Stimulated activated naive B cell treated with anti-CD40 and anti-IgM and Interleukin-4, amounts not matched to agents 10 μg/mL and 1 μg/mL and 100 μg/mL, for 72 hours (primary cell): ENCODE data around the gene KRT39.

ENCODE experiments used
- ATAC-seq, 2 donors: fragments of 150-1000 bp; cut with Tn5 transposase; replicated peaks; 2 replicates each; pipeline ENCODE4 v1.10.0; 2021; ENCODE audit warnings: moderate library complexity in 1 of 2
- DNase-seq: peaks from one replicate; pipeline ENCODE4 v3.0.0; 2021
- H3K27ac Mint-ChIP-seq: one replicate; pipeline ENCODE4 v1.8.0; 2022; ENCODE audit warnings: mild to moderate bottlenecking, mixed read lengths
- H3K27me3 Mint-ChIP-seq, 2 donors: one replicate each; pipeline ENCODE4 v1.8.0; 2022; ENCODE audit warnings: mixed read lengths in 2 of 2
- H3K36me3 Mint-ChIP-seq, 2 donors: one replicate each; pipeline ENCODE4 v1.8.0; 2022; ENCODE audit warnings: mixed read lengths in 2 of 2, mild to moderate bottlenecking in 1 of 2
- H3K4me1 Mint-ChIP-seq, 2 donors: one replicate each; pipeline ENCODE4 v1.8.0; 2022; ENCODE audit warnings: mixed read lengths in 2 of 2, mild to moderate bottlenecking in 1 of 2
- H3K4me3 Mint-ChIP-seq, 2 donors: one replicate each; pipeline ENCODE4 v1.8.0; 2022; ENCODE audit warnings: mild to moderate bottlenecking in 2 of 2, mixed read lengths in 2 of 2, moderate library complexity in 1 of 2
- H3K9me3 Mint-ChIP-seq, 2 donors: one replicate each; pipeline ENCODE4 v1.8.0; 2022; ENCODE audit warnings: mixed read lengths in 2 of 2, mild to moderate bottlenecking in 1 of 2

Gene KRT39

GRCh38 chr17:40915199-40915661, 51.5 kb downstream of the KRT39 start:
- no peak for DNase-seq
- Mint-ChIP-seq H3K27me3 (peaks cover 6 to 22% of the 10 kb centered on the region in 2 donors), H3K9me3 (no peaks in the 10 kb centered on the region), H3K4me1 (peaks cover 14 to 16% of the 10 kb centered on the region in 2 donors), H3K27ac (no peak overlapping the region), H3K4me3 (no peak overlapping the region), H3K36me3 (no peaks in the 10 kb centered on the region)
- ATAC-seq = peak; percentile 68 to 76

GRCh38 chr17:40914075-40914855, 52.5 kb downstream of the KRT39 start:
- peaks cover 14 to 16% of the 10 kb centered on the region in 2 donors for H3K4me1 Mint-ChIP-seq
- DNase-seq (no peak), ATAC-seq (no peak)
- H3K27ac Mint-ChIP-seq = no peak overlapping the region
- H3K27me3 Mint-ChIP-seq = peaks cover 5 to 26% of the 10 kb centered on the region in 2 donors
- no peak overlapping the region for H3K4me3 Mint-ChIP-seq
- no peaks in the 10 kb centered on the region for H3K36me3 Mint-ChIP-seq
- H3K9me3 Mint-ChIP-seq = no peaks in the 10 kb centered on the region

- DNase-seq (no peak), ATAC-seq (no peak)
- H3K9me3 Mint-ChIP-seq = no peaks in the 10 kb centered on the region
- no peaks in the 10 kb centered on the region for H3K36me3 Mint-ChIP-seq
- H3K4me3 Mint-ChIP-seq = no peak overlapping the region
- H3K27me3 Mint-ChIP-seq = peaks cover 15 to 35% of the 10 kb centered on the region in 2 donors
- peaks cover 14 to 16% of the 10 kb centered on the region in 2 donors for H3K4me1 Mint-ChIP-seq
- no peak overlapping the region for H3K27ac Mint-ChIP-seq
Measured at GRCh38 chr17:40912486-40913210, 54.1 kb downstream of the KRT39 start.

GRCh38 chr17:40910441-40910841, 56.3 kb downstream of the KRT39 start:
- Mint-ChIP-seq H3K27ac (no peak overlapping the region), H3K27me3 (peaks cover 31 to 49% of the 10 kb centered on the region in 2 donors)

GRCh38 chr17:40909755-40910154, 57.0 kb downstream of the KRT39 start:
- DNase-seq = no peak
- Mint-ChIP-seq H3K36me3 (no peaks in the 10 kb centered on the region), H3K4me3 (no peak overlapping the region), H3K27me3 (peaks cover 36 to 55% of the 10 kb centered on the region in 2 donors), H3K9me3 (no peaks in the 10 kb centered on the region), H3K27ac (no peak overlapping the region), H3K4me1 (peaks cover 5% of the 10 kb centered on the region in 2 donors)
- no peak for ATAC-seq

More at GRCh38 chr17:40910441-40910841, 56.3 kb downstream of the KRT39 start:
- Mint-ChIP-seq H3K4me3 (no peak overlapping the region), H3K9me3 (no peaks in the 10 kb centered on the region), H3K36me3 (no peaks in the 10 kb centered on the region), H3K4me1 (peaks cover 7 to 10% of the 10 kb centered on the region in 2 donors)
- no peak for ATAC-seq
- DNase-seq = no peak

- H3K4me3 Mint-ChIP-seq = no peak overlapping the region
- DNase-seq = peak; percentile 45
- no peaks in the 10 kb centered on the region for H3K36me3 Mint-ChIP-seq
- no peak overlapping the region for H3K27ac Mint-ChIP-seq
- H3K27me3 Mint-ChIP-seq = peaks cover 40 to 59% of the 10 kb centered on the region in 2 donors
- H3K9me3 Mint-ChIP-seq = no peaks in the 10 kb centered on the region
- peaks cover 5% of the 10 kb centered on the region in 2 donors for H3K4me1 Mint-ChIP-seq
- peak; percentile 72 to 87 for ATAC-seq
Measured at GRCh38 chr17:40909351-40909750, 57.4 kb downstream of the KRT39 start.
